ENCODE data around the gene TSPYL1. TPM values are rescaled to one million over a fixed set of nuclear protein-coding genes. Genes with fewer than 3 reads are reported as not detected.

TSPYL1 gene
- total and polyA plus RNA-seq, 8 donors: 61.9 to 100 (median 81.5) TPM

DNA sequence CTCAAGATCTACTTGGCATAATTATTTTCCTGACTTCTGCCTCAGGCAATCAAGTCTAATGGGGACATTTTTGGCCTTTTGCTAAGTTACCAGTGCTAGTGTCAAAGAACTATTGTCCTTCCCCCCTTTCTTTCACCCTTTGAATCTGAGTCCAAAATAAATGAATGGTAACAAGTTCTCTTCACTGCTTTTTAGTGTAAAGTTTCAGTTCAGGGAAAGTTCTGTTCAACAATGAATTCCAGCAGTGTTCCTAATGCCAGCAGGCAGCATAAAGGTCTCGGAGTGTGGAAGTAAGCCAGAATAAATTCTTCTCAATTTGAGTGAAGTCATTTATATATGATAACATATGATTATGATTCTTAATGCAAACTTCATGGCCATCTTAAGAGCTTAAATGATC is 20.8 kb upstream of the TSPYL1 start:
- Histone ChIP-seq H3K27ac (no peak overlapping the region), H3K4me3 (no peak overlapping the region), H3K4me1 (peaks cover 0 to 5% of the 10 kb centered on the region in 2 donors), H3K27me3 (no peaks in the 10 kb centered on the region), H3K9me3 (peaks cover 0 to 7% of the 10 kb centered on the region in 2 donors), H3K36me3 (no peaks in the 10 kb centered on the region)
- DNase-seq: no peak
- no peak for ATAC-seq
- intact Hi-C loops (cut with DNase I): no loop called here
- TF ChIP-seq, protein P1, sequence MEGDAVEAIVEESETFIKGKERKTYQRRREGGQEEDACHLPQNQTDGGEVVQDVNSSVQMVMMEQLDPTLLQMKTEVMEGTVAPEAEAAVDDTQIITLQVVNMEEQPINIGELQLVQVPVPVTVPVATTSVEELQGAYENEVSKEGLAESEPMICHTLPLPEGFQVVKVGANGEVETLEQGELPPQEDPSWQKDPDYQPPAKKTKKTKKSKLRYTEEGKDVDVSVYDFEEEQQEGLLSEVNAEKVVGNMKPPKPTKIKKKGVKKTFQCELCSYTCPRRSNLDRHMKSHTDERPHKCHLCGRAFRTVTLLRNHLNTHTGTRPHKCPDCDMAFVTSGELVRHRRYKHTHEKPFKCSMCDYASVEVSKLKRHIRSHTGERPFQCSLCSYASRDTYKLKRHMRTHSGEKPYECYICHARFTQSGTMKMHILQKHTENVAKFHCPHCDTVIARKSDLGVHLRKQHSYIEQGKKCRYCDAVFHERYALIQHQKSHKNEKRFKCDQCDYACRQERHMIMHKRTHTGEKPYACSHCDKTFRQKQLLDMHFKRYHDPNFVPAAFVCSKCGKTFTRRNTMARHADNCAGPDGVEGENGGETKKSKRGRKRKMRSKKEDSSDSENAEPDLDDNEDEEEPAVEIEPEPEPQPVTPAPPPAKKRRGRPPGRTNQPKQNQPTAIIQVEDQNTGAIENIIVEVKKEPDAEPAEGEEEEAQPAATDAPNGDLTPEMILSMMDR (IDR thresholded peaks at IDR 0.05): no peak

DNA sequence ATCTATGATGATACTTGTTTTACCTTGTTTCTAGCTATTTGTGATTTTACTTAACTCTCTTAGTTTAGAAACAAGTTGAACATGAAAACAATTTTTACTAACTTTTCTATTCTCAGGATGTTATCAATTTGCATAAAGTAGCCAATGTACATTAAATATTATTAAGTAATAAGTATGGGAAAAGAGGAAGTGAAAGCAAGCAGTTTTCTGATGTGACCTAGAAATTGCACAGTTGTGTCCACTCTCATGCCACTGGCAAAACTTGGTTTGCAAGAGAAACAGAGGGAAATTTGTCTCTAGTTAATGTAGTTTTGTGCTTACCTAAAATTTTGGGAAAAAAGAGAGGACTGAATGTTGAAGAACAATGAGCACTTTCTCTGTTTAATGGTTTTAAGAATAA is 19.2 kb upstream of the TSPYL1 start:
- Histone ChIP-seq H3K9me3 (peaks cover 0 to 7% of the 10 kb centered on the region in 2 donors), H3K4me3 (no peak overlapping the region), H3K27me3 (no peaks in the 10 kb centered on the region), H3K27ac (no peak overlapping the region), H3K4me1 (peaks cover 0 to 5% of the 10 kb centered on the region in 2 donors), H3K36me3 (no peaks in the 10 kb centered on the region)
- no peak for DNase-seq
- ATAC-seq: no peak
- intact Hi-C loops (cut with DNase I): no loop called here
- TF ChIP-seq, protein P1 (IDR thresholded peaks at IDR 0.05): no peak

DNA sequence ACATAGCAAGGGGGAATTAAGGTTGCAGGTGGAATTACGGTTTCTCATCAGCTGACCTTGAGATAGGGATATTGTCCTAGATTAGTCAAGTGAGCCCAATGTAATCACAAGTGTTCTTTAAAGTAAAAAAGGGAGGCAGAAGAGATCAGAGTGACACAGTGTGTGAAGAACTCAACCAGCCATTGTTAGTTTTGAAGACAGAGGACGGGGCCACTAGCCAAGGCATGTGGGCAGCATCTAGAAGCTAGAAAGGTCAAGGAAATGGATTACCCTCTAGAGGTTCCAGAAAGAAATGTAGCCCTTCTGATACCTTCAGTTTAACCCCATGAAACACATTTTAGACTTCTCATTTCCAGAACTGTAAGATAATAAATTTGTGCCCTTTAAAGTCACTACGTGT is 18.5 kb upstream of the TSPYL1 start:
- DNase-seq (no peak), ATAC-seq (no peak)
- Histone ChIP-seq H3K27me3 (no peaks in the 10 kb centered on the region), H3K4me3 (no peak overlapping the region), H3K36me3 (no peaks in the 10 kb centered on the region), H3K9me3 (peaks cover 0 to 7% of the 10 kb centered on the region in 2 donors), H3K4me1 (peaks cover 0 to 5% of the 10 kb centered on the region in 2 donors), H3K27ac (no peak overlapping the region)
- intact Hi-C loops (cut with DNase I): no loop called here
- TF ChIP-seq, protein P1 (IDR thresholded peaks at IDR 0.05): no peak

DNA sequence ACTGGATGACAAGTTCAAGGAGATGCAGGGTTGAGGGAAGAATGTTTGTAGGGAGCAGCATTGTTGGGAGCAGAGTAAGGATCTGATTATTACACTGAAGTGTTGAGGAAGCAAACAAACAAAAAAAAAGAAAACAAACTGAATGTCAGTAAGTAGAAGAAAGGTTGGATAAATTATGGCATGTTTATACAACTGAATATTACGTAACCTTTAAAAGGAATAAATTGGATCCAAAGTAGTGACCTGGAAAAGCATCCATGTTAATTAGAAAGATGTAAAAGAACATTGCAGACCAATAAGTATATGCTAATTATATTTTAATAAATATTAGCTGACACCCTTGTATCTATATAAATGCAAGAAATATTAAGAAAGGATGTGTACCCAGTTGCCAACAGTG is 12.8 kb upstream of the TSPYL1 start:
- intact Hi-C loops (cut with DNase I): no loop called here
- no peaks in the 10 kb centered on the region for H3K27me3 ChIP-seq
- DNase-seq (no peak), ATAC-seq (no peak)
- H3K27ac ChIP-seq: no peak overlapping the region
- no peaks in the 10 kb centered on the region for H3K9me3 ChIP-seq
- H3K4me1 ChIP-seq: peaks cover 0 to under 1% of the 10 kb centered on the region in 2 donors
- H3K4me3 ChIP-seq: no peak overlapping the region
- TF ChIP-seq, protein P1 (IDR thresholded peaks at IDR 0.05): no peak
- H3K36me3 ChIP-seq: no peaks in the 10 kb centered on the region

DNA sequence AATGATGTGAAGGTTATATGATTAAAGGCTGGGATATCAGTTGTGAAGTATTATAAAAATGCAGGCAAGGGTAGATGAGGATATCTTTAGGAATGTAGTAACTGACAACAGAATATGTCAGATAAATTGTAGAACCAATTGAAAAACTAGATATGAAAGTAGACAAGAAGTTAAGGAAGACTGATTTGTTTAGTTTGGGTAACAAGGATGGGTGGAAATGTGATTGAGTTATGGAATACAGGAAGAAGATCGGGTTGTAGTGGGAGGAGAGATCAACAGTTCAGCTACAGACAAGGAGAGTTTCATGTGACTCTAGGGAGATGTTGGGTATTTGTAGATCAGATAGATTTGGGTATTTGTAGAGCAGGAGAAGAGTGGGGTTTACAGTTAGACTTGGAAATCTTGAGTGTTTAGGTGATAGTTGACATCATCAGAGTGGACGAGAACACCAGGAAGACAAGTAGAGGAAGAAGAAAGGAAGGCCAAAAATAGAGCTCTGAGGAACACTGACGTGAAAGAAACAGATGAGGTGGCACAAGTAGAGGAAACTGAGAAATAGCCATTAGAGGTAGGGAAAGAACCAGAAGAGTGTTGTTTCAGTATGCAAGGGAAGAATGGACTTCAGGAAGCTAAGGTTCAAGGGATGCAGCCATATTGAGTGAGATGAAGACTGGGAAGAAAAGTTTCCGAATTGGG is 12.1 kb upstream of the TSPYL1 start:
- intact Hi-C loops (cut with DNase I): no loop called here
- Histone ChIP-seq H3K4me3 (no peak overlapping the region), H3K27me3 (no peaks in the 10 kb centered on the region), H3K9me3 (no peaks in the 10 kb centered on the region), H3K27ac (no peak overlapping the region), H3K36me3 (no peaks in the 10 kb centered on the region), H3K4me1 (peaks cover 0 to 6% of the 10 kb centered on the region in 2 donors)
- TF ChIP-seq, protein P1 (IDR thresholded peaks at IDR 0.05): no peak
- ATAC-seq: no peak
- DNase-seq: no peak
